Effector CD4-positive, alpha-beta T cell (primary cell): ENCODE measurements around the gene ZFPL1.

Experiments used
- DNase-seq: peaks from one replicate; pipeline ENCODE4 v3.0.0-alpha.2; 2020
- total RNA-seq: gene quantifications from one replicate; lab custom pipeline; 2026; lab: John Stamatoyannopoulos, UW

Gene ZFPL1
- 22.1 reads per million, percentile 49 among the genes with 10 or more reads in this experiment for total RNA-seq

GRCh38 chr11:65083834-65084597 lies at the start of gene ZFPL1, which contains the start of gene CDCA5:
Gene ZFPL1, plus strand, starts transcription at chr11:65084222. Its CDS starts 477 bp downstream, at chr11:65084699.
Gene CDCA5, minus strand, starts transcription at chr11:65084040. Its CDS starts 62 bp downstream, at chr11:65083978.
- peak; percentile 94 for DNase-seq

GRCh38 chr11:65034423-65034822 lies 49.6 kb upstream of the ZFPL1 start:
- DNase-seq, result no peak

DNA sequence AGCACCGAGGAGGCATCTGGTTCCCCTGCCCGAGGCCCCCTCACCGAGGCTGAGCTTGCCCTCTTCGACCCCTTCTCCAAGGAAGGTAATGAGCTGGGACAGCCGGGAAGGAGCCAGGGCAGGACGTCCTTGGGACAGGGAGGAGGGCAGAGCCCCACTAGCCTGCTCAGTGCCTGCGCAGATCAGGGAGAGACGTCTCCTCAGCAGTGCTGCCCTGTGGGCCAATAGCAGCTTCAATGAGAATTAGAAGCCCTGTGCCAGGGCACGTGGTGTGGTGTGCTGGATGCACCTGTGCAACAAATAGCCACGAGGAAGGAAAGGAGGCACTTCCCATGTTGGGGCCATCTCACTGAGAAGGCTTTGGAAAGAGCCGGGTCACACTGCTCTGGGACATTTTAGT lies 48.4 kb upstream of the ZFPL1 start:
- no peak for DNase-seq

DNA sequence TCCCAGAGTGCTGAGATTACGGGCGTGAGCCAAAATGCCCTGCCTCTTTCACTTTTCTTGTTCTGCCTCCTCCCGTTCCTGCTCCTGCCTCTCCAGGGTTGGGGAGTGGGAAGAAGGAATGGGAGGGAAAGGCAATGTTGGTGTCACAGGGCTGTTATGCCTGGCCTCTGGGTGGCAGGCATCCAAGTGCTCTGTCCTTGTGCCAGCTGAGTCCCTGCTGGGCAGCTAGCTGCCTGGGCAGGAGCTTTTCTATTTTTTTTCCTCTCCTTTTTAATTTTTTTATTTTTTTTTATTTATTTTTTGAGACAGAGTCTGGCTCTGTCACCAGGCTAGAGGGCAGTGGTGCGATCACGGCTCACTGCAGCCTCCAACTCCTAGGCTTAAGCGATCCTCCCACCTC lies 47.1 kb upstream of the ZFPL1 start:
- no peak for DNase-seq

GRCh38 chr11:65040520-65040846 lies 43.5 kb upstream of the ZFPL1 start:
- DNase-seq, result no peak

GRCh38 chr11:65040847-65041622 lies 43.0 kb upstream of the ZFPL1 start, which contains the start of gene SAC3D1:
Gene SAC3D1, plus strand, starts transcription at chr11:65041210. Its CDS starts 83 bp downstream, at chr11:65041293.
- DNase-seq, result peak; percentile 74

- DNase-seq, result no peak
Observed at GRCh38 chr11:65042891-65043290, 41.1 kb upstream of the ZFPL1 start.

- DNase-seq, result no peak
Observed at GRCh38 chr11:65043881-65044501, 40.0 kb upstream of the ZFPL1 start.

- DNase-seq, result no peak
Observed at GRCh38 chr11:65045061-65045460, 39.0 kb upstream of the ZFPL1 start.

DNA sequence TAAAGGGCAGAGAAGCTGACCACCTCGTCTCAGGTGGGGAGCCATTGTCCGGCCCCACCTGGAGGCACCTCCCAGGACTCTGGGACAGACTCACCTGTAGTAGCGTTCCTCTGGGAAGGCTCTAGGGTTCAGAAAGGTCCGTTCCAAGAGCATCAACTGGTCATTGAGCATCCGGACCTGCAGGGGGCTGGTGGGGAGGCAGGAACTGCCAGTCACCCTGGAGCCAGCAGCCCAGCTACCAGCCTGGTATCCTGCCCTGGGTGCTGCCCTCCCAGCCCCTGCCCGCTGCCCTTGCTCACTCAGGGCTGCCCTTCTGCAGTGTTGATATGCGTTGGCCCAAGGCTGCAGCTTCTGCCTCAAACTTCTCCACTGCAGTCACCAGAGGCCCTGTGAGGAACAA lies 38.3 kb upstream of the ZFPL1 start:
- no peak for DNase-seq

DNA sequence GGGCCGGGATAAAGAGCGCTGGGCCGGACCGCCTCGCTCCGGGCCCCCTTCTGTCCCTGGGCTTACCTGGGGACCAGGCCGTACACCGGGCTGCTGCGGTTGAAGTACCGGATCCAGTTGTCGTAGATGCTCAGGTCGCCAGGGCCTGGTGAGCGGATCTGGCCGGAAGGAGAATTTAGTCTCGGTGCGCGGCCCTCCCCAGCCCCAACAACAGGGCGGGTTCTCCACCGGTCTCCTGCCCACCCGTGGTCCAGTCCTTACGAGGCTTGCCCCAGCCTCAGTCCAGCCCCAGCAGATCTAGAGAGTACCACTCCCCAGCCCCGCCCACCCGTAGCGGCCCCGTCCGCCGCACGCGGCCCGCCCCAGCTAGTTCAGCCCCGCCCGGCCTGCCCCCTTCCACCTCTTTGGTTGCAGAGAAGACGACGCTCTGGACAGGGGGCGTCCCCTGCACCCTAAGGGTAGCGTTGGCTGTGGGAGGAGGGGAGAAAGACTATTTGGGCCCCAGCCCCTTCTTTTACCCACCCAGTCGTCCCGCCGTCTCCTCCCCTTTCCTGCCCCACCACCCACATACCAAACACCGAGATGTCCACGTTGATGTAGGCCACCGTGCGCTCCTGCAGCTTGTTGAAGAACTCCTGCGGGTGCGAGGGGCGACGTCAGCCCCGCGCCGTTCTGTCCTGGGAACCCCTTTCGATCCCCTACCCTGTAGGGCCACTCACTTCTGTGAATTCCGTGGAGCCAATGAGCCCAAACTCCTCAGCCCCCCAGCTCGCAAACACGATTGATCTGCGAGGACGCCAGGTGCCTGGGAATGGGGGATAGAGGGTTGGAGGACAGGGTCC lies 36.2 kb upstream of the ZFPL1 start:
- DNase-seq, result no peak

GRCh38 chr11:65051398-65051858 lies 32.6 kb upstream of the ZFPL1 start:
- no peak for DNase-seq

GRCh38 chr11:65053827-65054508 lies 30.1 kb upstream of the ZFPL1 start:
- no peak for DNase-seq

- no peak for DNase-seq
Observed at GRCh38 chr11:65055538-65055937, 28.5 kb upstream of the ZFPL1 start.

GRCh38 chr11:65056999-65057398 lies 27.0 kb upstream of the ZFPL1 start:
- DNase-seq, result no peak

GRCh38 chr11:65057526-65057925 lies 26.5 kb upstream of the ZFPL1 start:
- no peak for DNase-seq

GRCh38 chr11:65058012-65058411 lies 26.0 kb upstream of the ZFPL1 start:
- DNase-seq, result no peak

GRCh38 chr11:65058419-65059054 lies 25.5 kb upstream of the ZFPL1 start, which contains the start of gene NAALADL1:
Gene NAALADL1, minus strand, starts transcription at chr11:65058553. Its CDS starts 32 bp downstream, at chr11:65058521.
- no peak for DNase-seq

DNA sequence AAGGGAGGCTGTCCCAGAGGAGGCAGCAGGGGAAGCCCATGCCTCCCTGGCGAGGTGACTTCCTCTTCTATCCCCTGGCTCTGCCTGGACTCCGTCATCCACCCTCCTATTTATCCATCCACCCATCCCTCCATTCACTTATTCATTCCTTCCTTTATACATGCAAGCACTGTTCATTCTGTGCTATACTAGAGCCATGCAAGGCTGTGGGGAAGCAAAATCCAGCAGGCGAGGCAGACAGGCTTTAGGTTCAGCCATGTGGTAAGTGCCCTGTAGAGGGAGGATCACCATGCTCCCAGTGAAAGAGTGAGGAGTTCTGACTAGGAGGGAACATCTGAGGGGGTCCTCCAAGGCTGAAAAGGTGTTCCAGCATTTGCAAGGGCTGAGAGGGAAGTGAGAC lies 24.5 kb upstream of the ZFPL1 start:
- DNase-seq, result no peak

DNA sequence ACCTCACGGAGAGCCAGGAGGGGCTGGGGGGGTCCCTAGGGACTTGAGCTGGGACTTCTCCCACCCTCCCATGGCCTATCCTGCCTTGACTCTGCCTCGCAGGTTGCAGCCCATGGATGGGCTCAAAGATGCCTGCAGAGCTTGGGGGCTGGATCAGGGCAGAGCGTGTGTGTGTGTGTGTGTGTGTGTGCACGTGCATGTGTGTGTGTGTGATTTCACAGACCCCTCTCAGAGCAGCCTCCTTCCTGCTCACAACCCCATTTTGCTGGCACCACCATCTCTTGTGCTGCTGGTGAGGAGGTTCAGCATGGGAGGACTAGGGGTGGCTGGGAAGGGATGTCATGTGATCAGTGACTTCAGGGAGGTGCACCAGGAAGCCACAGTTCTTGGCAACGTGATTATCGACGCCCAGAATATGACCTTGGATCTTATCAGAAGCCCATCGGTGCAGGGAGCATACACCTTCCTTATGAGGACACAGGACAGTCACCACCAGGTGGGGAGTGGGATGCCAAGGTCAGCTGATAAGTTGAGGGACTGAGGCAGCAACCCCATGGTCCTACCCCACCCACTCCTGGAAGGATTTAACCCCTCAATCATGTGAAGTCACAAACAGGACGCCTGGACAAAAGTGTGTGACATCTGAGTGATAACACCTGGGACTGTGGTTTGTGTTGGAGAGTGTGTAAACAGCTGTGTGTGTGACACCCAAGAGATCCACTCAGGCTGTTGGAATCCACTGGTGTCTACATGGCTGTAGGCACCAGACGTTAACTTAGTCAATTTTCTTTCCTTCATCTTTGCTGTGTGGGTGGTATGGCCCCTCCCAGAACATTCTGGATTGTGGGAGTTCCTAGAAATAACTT lies 23.8 kb upstream of the ZFPL1 start:
- DNase-seq, result no peak
